GM19035 (cell line): ENCODE data around the gene TCF4.

ENCODE experiments used
- ATAC-seq: cut with Tn5 transposase; IDR thresholded peaks from one replicate; pipeline ENCODE4 v1.9.1; 2021; ENCODE audit not compliant: unreplicated experiment

Gene TCF4

GRCh38 chr18:55245211-55245614 lies 342.8 kb downstream of the TCF4 start:
- ATAC-seq, result no peak

- no peak for ATAC-seq
Measured at GRCh38 chr18:55244546-55244945, 343.4 kb downstream of the TCF4 start.

GRCh38 chr18:55243857-55244256 lies 344.1 kb downstream of the TCF4 start:
- no peak for ATAC-seq

GRCh38 chr18:55243255-55243654 lies 344.7 kb downstream of the TCF4 start:
- ATAC-seq, result no peak

GRCh38 chr18:55240978-55241377 lies 347.0 kb downstream of the TCF4 start:
- peak; percentile 43 for ATAC-seq

GRCh38 chr18:55239740-55240139 lies 348.3 kb downstream of the TCF4 start:
- ATAC-seq, result no peak

- no peak for ATAC-seq
Measured at GRCh38 chr18:55237660-55238059, 350.3 kb downstream of the TCF4 start.

GRCh38 chr18:55236150-55236931 lies 351.7 kb downstream of the TCF4 start:
- ATAC-seq, result peak; percentile 44

GRCh38 chr18:55235094-55235461 lies 352.9 kb downstream of the TCF4 start:
- ATAC-seq, result no peak

- peak; percentile 69 for ATAC-seq
Measured at GRCh38 chr18:55234366-55235093, 353.5 kb downstream of the TCF4 start.

GRCh38 chr18:55233857-55234256 lies 354.1 kb downstream of the TCF4 start:
- no peak for ATAC-seq

- no peak for ATAC-seq
Measured at GRCh38 chr18:55232506-55232905, 355.5 kb downstream of the TCF4 start.

GRCh38 chr18:55229682-55230081 lies 358.3 kb downstream of the TCF4 start:
- no peak for ATAC-seq

- ATAC-seq, result no peak
Measured at GRCh38 chr18:55228707-55229106, 359.3 kb downstream of the TCF4 start.

GRCh38 chr18:55228191-55228590 lies 359.8 kb downstream of the TCF4 start:
- no peak for ATAC-seq

GRCh38 chr18:55227771-55228170 lies 360.2 kb downstream of the TCF4 start:
- no peak for ATAC-seq

- ATAC-seq, result no peak
Measured at GRCh38 chr18:55226044-55226443, 361.9 kb downstream of the TCF4 start.

- no peak for ATAC-seq
Measured at GRCh38 chr18:55224086-55224625, 363.8 kb downstream of the TCF4 start.

- no peak for ATAC-seq
Measured at GRCh38 chr18:55221622-55222021, 366.4 kb downstream of the TCF4 start.

GRCh38 chr18:55220523-55220922 lies 367.5 kb downstream of the TCF4 start:
- ATAC-seq, result peak; percentile 73

- ATAC-seq, result no peak
Measured at GRCh38 chr18:55219823-55220222, 368.2 kb downstream of the TCF4 start.

GRCh38 chr18:55219059-55219458 lies 368.9 kb downstream of the TCF4 start:
- ATAC-seq, result no peak
